T-helper 2 cell (primary cell): ENCODE measurements around the gene SLC25A1.
"Not testable (repeated sequence)": the region's sequence is repeated elsewhere in the genome, so short reads cannot be mapped to it uniquely, and the experiment has no call there.

Source experiments
- DNase-seq, 5 experiments: peaks; one replicate each; pipeline versions ENCODE4 v3.0.0 to v3.0.0-alpha.2; 2012 to 2022

SLC25A1 gene

DNA sequence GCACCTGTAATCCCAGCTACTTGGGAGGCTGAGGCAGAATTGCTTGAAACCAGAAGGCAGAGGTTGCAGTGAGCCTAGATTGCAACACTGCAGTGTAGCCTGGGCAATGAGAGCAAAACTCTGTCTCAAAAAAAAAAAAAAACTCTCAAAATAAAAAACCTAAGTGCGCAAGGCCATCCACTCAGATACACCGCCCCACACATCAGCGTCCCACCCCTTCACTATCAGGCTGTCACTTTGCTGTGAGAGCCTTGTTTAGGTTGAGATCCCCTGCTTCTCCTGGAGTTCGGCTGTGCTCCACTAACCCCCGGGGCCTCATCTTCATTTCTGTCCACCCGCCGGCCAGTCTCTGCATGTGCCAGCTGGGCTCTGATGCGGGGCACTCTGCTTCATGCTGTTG lies 12.1 kb downstream of the SLC25A1 start:
- no peak for DNase-seq

DNA sequence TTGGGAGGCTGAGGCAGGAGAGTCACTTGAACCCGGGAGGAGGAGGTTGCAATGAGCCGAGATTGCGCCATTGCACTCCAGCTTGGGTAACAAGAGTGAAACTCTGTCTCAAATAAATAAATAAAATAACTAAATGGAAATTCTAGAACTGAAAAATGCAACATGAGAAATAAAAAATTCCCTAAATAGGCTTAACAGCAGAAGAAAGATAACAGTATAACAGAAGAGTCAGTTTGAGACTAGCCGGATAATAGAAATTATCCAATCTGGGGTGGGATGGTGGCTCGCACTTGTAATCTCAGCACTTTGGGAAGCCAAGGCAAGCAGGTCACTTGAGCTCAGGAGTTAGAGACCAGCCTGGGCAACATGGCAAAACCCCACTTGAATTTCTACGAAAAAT lies 14.1 kb downstream of the SLC25A1 start:
- DNase-seq: no peak

DNA sequence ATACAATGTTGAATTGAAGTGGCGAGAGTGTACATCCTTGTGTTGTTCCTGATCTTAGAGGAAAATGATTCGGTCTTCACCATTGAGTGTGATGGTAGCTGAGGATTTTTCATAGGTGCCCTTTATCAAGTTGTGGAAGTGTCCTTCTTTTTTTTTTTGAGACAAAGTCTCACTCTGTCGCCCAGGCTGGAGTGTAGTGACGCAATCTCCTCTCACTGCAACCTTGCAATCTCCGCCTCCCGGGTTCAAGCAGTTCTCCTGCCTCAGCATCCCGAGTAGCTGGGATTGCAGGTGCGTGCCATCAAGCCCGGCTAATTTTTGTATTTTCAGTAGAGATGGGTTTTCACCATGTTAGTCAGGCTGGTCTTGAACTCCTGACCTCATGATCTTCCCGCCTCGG lies 19.9 kb downstream of the SLC25A1 start:
- DNase-seq: not testable (repeated sequence)

DNA sequence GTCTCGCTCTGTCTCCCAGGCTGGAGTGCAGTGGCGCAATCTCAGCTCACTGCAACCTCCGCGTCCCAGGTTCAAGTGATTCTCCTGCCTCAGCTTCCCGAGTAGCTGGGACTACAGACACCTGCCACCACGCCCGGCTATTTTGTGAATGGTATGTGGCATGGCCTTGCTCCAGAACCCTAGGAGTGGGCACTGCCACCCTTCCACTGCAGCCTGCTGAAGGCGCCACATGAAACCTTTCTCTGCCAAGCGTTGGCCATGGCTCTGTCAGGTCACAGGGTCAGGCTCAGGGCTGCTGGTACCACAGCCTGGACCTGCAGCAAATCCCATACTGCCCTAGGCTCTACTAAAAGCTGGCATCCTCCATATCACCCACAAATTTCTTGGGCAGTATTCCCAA lies 22.4 kb downstream of the SLC25A1 start:
- not testable (repeated sequence) for DNase-seq

DNA sequence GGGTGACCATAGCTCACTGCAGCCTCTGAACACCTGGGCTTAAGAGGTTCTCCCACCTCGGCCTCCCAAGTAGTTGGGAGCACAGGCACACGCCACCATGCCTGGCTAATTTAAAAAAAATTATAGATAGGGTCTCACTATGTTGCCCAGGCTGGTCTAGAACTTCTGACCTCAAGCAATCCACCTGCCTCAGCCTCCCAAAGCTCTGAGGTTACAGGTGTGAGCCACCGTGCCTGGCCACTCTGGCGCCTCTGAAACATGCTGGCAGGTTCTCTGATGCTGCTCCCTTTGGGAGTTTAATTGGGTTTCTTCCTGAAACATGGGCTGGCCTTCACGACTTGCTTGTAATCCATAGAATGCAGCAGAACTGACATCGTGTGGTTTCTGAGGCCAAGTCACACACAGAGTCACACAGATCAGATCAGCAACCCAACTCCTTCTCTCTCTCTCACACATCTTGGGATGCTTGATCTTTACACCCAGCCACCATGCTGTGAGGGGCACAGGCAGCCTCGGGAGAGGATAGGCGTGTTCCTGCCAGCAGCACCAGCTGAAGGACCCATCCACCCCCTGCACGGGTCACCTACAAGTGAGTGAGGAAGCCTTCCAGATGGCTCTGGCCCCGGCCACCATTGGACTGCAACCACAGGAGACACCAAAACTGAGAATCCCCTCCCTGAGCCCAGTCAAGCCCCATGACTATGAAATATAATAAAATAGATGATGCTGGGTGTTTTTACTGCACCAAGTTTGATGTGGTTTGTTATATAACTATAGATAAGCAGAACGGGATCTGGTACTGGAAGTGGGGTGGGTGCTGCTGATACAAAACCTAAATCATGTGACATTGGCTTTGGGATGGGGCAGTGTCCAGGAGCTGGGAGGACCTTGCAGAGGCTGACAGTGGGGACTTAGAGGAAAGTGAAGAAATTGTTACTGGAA lies 25.3 kb downstream of the SLC25A1 start:
- no peak for DNase-seq

DNA sequence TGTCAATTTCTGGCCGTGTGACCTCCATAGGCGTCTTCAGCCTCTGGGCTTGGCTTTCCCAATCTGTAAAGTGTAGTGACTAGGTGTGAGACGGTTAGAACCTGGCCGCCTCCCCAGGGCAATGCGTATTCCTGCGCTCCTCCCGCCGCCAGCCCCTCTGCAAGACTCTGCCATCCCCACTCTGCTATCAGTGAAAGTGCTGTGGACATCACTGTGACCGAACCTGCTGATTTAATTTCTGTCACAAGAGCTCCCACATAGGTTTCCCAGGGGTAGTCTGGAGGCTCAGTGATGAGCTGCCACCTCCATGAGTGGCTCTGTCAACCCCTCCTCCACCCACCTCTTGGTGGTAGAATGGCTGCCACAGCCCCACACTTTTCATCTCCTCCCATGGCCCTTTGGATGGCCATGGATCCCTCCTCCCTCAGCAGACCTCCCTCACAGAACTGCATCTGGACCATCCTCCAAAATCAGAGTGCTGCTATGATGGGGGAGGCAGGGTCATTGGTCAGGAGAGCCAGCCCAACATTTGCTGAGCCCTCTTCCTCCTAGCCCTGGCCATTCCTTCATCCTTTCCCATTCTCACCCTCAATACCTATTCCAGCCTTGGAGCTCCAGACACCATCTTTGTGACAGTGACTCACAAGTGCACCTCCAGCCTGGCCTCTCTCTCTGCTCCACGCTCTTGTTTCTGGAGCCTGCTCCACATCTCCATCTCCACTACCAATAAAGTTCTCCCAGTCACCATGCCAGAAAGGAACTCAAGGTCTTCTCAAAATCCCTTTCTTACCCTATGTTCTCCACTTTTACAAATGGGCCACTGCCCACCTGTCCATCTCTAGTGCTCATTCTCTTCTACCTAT lies 27.0 kb downstream of the SLC25A1 start:
- DNase-seq: no peak

DNA sequence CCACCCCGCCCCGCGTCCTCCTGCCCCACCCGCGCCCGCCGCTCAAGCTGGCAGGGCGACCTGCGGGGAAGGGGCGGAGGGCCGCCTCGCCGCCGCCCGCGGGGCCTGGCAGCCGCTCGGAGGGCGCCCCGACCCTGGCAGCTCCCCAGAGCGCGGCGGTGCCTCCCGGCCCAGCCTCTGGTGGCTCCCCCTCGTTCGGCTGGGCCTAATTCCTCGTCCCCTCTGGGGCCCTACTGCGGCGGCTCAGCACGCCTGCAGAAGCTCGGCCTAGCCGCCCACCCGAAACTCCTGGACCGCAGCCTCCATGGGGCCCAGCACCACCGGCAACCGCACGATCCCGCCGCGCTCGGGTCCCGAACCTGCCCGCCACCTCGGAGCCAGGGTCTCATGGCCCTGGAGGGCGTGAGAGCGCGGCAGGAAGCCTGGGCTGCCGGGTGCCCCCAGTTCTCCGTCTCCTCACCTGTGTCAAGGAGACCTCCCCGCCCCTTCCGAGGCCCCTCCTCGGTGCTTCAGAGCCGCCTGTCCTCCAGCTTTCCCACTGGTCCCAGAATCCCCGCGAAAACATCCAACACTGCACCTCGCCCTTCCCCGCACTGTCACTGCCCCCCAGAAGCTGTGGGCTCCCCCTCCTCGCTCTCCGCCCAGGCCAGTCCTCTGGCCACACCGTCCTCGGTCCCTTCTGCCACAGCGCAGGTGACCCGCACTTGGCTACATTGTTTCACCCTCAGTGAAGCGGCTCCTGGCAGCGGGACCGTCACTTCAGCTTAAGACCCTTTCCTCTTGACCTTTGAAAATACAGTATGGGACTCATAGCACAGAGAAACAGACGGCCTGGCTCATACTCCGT lies 27.8 kb downstream of the SLC25A1 start:
- DNase-seq: no peak

DNA sequence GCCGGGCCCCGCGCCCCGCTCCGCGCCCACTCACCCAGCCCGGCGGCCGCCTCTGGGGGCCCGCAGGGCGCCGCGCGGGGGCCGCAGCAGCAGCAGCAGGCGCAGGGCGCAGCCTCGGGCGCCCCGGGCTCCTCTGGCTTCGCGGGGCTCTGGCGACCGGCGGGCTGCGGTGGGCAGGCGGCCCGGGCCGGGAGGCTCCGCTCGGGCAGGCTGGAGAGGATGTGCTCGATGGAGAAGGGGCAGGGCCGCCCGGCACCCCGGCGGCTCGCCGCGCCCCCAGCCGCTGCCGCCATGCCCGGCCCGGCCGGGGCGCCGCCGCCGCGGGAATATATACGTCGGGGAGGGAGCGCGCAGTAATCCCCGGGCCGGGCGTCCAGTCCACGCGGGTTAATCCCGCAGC lies 28.5 kb downstream of the SLC25A1 start, which contains the start of gene GSC2:
Gene GSC2 (minus strand): TSS at position 302 of the 400 bp plus-strand sequence. CDS start 9 bp downstream, at position 293.
- no peak for DNase-seq

DNA sequence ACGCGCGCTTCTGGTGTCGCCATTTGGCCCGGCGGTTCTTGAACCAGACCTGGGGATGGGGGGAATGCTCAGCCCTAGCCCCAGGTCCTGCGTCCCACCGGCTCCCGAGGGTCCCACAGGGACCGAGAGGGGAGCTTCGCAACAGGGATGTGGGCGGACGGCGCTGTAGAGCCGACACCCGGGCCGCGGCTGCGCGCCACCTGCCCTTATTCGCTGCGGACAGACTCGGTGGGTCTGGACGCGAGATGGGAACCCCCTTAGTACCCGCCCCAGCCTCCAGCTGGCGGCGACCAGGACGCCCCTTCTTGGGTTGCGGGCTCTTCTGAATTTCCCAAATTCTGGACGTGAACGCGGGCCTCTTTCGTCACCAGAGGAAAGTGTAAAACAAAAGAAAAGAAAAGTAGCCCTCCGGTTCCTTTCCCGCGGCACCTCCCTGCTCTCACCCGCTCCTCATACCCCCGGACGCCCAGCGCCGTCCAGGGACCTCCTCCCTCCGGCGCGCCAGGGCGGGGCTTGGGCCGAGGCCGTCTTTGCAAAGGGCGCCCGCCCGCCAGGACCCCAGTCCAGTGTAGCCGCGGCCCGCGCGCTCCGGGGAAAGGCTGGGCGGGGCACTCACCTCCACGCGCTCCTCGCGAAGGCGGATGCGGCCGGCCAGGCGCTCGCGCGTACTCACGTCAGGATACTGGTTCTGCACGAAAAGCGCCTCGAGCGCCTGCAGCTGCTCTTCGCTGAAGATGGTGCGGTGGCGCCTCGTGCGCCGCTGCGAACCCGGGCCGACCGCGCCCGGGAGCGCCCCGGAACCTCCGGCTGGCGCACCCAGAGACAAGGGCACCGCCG lies 29.3 kb downstream of the SLC25A1 start:
- peak in 3 of 5 experiments; percentile 19 to 79 (median 24) for DNase-seq

DNA sequence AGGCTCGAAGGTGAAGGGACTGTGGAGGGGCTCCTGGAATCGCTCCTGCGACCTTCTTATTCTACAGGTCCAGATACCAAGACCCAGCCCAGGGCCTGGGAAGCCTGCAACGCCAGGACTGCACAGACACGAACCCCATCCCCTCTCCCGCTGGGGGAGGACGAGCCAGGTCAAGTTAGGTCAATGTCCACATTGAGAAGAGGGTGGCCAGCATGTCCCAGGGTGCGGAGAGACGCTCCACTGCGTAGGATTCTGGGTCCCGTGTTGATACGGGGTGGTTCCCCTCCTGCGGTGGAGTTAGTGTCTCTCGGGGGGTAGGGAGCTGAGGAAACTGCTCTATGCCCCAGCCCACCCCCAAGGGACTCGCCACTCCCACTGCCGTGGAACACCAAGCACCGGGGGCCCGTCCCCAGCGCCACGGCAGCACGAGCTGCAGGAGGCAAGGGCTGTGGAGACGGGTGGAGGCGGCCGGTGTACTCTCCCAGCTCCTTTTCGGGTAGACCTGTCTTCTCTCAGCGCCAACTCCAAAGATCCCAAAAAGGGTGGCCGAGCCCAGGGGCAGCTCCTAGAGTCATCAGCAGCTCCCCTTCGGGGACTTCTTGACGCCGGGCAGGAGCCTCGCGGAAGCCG lies 30.0 kb downstream of the SLC25A1 start:
- no peak for DNase-seq

DNA sequence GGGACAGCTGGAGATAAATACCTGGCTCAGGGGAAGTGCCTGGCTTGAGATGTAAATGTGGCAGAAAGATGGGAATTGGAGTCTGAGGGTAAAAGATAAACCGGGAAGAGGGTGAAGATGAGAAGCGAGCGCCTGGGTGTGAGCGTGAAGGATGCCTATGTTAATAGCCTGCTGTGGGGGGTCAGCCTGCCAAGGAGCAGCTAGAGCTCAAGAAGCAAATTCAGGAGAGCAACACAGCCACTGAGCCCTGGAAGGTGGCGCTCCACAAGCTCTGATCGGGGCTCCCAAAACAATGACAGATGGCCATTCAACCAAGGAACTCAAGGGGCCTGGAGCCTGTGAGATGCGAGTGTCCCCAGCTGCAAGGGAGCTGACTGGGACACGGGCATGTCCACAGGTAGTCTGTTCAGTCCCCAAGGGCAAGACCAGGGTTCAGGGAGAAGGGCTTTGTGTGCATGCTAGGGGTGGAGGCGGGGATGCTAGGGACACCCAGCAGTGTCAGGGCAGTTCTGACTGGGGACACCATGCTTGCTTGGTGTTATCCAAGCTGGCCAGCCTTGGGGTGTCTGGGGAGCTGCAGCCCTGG lies 31.2 kb downstream of the SLC25A1 start:
- DNase-seq: no peak

DNA sequence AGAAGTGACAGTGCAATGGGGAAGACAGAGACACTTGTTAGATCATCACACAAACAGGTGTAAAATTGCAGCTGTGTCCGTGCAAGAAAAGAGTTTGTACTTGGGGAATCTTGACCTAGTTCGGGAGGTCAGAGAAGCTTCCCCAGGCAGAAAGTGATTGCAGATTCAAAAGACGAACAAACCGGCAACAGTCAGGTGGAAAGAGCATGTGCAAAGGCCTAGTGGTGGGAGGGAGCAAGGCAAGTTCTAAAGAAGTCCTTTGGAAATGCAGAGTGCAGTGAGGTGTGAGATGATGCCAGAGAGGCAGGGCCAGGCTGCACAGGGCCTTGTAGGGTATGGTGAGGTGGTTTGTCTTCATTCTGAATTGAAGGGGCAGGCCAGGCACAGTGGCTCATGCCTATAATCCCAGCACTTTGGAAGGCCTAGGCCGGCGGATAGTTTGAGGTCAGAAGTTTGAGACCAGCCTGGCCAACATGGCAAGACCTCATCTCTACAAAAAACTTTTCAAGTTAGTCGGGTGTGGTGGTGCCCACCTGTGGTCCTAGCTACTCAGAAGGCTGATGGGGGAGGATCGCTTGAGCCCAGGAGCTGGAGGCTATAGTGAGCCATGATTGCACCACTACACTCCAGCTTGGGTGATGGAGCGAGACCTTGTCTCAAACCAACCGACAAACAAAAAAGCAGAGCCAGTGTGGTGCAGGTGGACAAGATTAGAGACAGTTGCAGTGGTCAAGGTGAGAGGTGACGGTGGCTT lies 32.1 kb downstream of the SLC25A1 start:
- peak in 1 of 5 experiments; percentile 19 for DNase-seq

DNA sequence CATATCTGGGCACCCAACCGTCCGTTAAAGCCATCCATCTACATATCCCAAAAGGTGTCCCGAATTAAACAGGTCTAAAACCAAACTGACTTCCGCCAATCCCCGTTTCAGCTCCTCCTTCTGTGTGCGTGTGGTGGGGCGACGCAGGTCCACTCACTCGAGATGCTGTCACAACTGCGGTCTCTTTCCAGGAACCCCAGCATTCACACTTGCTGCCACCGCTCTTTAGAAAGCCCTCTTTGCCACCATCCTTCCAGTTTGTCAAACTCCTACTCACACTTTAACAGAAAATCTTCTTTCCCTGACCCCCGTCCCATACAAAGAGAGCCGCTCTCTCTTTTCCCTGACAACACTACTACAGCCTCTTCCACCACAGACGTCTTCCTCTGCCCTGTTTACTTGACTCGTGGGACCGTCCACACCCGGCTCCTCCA lies 34.6 kb downstream of the SLC25A1 start:
- DNase-seq: peak in 2 of 5 experiments; percentile 28 to 78

DNA sequence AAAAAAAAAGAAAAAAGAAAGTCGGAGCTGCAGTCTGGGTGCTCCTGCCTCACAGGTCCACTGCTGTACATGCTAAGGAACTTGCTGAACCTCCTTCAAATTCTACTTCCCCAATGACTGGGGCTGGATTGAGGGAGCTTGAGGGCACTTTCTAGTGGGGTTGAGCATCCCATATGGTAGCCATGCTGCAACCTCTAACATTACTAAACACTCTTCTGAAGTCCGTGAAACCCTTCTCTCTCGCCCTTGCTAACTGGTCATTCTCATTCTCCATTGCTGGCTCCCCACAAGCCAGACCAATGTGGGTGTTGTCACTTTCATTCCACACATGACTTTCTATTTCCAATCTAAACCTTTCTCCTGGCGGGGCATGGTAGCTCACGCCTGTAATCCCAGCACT lies 35.3 kb downstream of the SLC25A1 start:
- no peak for DNase-seq

DNA sequence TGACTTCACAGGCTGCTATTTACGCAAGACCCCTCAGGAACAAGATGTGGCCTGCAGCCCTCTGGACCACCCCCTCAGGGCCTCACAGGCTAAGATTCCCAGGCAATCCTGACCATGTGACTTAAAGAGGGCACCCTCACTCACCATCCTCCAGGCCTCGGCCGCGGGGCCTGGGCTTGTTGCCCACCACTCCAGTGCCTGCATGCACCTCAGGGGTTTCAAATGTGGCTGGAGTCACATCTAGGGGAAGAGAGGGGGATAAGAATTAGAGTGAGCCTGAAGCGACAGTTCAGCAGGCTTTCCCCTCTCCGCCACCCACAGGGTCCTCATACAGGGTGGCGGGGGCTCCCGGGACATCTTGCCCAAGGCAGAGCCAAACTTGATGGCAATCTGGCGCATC lies 36.1 kb downstream of the SLC25A1 start:
- DNase-seq: no peak

DNA sequence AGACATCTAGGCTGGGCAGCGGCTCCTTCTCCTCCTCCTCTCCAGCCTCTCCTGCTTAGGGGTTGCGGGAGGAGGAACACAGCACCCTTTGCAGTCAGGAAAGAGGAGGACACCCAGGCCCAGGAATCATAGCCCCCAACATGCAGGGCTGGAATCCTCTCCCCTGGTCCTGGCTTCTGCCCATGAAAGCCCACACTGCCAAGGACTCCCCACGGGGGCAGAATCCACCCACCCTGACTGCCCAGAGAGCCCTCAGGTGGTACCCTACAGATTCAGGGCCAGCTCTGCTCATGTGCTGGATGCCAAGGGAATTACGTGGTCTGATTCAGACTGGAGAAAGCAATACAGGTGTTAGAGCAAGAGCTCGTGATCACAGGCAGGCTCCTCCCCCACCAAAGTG lies 38.6 kb downstream of the SLC25A1 start:
- no peak for DNase-seq

DNA sequence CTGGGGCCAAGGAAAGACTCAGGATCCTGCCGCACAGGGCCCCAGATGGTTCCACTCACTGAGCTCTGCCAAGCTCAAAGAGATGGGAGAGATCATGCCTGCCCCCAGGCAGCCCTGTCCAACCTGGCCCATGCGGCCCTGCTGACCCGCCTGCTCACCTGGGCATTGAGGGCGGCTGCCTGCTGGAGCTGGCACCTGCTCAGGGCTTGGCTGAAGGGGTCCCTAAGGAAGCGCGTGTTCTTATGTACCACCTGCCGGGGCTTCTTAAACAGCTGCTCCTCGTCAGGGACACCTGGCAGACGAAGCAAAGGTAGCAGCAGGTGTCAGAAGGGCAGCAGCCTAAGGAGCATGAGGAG lies 39.6 kb downstream of the SLC25A1 start:
- DNase-seq: no peak

DNA sequence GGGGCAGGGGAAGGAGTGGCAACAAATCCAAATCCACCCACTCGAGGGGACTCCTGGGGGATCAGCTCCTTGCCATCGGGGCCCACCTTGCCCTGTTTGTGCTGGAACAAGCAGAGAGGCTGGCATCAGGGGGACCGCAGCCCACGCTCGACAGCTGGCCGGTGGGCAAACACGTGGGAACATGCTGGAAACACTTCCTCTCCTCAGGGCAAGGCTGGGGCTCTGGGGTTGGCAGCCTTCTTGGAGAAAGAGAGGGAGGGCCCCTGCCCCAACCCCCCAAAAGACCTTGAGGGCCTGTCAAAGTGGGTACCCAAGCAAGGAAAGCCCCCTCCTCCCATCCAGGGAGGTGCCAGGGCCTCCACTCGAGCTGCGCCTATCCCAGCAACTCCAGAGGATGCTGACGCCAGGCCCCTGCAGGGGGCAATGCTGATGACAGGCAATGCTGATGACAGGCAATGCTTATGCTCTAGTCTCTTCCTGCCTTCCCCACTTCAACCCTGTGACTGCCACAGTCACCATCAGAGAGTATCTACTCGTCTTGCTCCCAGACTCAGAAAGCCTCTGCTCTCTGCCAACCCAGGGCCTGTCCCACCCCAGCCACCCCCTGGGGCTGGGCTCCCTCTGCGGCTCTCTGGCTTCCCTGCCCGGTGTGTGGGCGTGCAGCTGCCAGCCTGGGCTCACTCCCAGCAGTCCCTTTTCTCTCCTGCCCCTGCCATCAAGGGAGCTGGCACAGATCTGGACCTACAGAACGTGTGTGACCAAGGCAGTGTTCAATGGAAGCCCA lies 40.1 kb downstream of the SLC25A1 start:
- no peak for DNase-seq
